Psoas muscle (tissue), 8 donors: ENCODE data around the gene PSMD5. TPM values are rescaled to one million over a fixed set of nuclear protein-coding genes. Genes with fewer than 3 reads are reported as not detected.

Source experiments
- ATAC-seq, 4 donors: fragments of 200-7000 bp; cut with Tn5 transposase; one replicate each; pipeline ENCODE4 v1.9.1; 2020; ENCODE audit warnings: moderate library complexity in 3 of 4, mild to moderate bottlenecking in 2 of 4
- DNase-seq, 2 donors: peaks; one replicate each; pipeline ENCODE4 v3.0.0-alpha.2; 2020
- H3K27ac ChIP-seq: fragments of 200-600 bp; one replicate; pipeline ENCODE4 v1.8.0; 2022
- H3K27me3 ChIP-seq, 3 donors: fragments of 200-600 bp in 1 of 3; one replicate each; pipeline versions ENCODE4 v1.6.1 to v1.8.0; 2013 to 2022; ENCODE audit warnings: low read length in 2 of 3, mild to moderate bottlenecking in 2 of 3, moderate library complexity in 1 of 3; ENCODE audit not compliant: insufficient read depth in 3 of 3
- H3K36me3 ChIP-seq, 2 donors: fragments of 200-600 bp in 1 of 2; one replicate each; pipeline versions ENCODE4 v1.6.1 to v1.8.0; 2013 to 2022; ENCODE audit warnings: low read depth in 1 of 2, mild to moderate bottlenecking in 1 of 2, moderate library complexity in 1 of 2; ENCODE audit not compliant: insufficient read depth in 1 of 2
- H3K4me1 ChIP-seq: fragments of 200-600 bp; one replicate; pipeline ENCODE4 v1.8.0; 2022
- H3K4me3 ChIP-seq: fragments of 200-600 bp; one replicate; pipeline ENCODE4 v1.8.0; 2022; ENCODE audit warnings: mild to moderate bottlenecking
- H3K9me3 ChIP-seq: fragments of 200-600 bp; one replicate; pipeline ENCODE4 v1.8.0; 2022
- CTCF ChIP-seq: fragments of 200-600 bp; IDR thresholded peaks from one replicate; pipeline ENCODE4 v1.8.0; 2022; ENCODE audit warnings: antibody characterized with exemption
- WGBS, 3 donors: extraction: QIAGEN DNeasy Blood & Tissue Kit; methylation state at CpG; one replicate each; pipeline versions ENCODE4 v1.1.6 to v1.1.7; 2013; 5-methylcytosine and 5-hydroxymethylcytosine counted together
- intact Hi-C, 2 donors: fragments of 100-400 bp; cut with DNase I; formaldehyde crosslinking; loops; one replicate each; pipeline versions ENCODE4 v1.11.0 to v1.14.2; 2022
- polyA plus RNA-seq, 3 donors: library from polyadenylated mRNA; stranded (reverse); fragments of 200-250 nt; gene quantifications; one replicate each; pipeline ENCODE4 v1.2.3, GENCODE V29; 2013
- total RNA-seq, 4 donors: library from RNA; stranded (reverse); fragmentation: NEBNext Ultra II Directional in 2 of 4; extraction: Animal tissue kit (Norgen Biotek cat#: 25700) in 2 of 4; gene quantifications; one replicate each; pipeline versions ENCODE4 v1.2.1 to v1.2.4, GENCODE V29; 2021 to 2023
- donor health status: healthy with polysubstance abuse.
- donor health status: DM: no; HTN: no; CAD: no; lungs with moderate emphysema.
- donor health status: Bipolar disorder and iron deficiency.
- donor health status: healthy.
- donor health status: DM: yes; HTN: yes; CAD: no.
- donor health status: DM: no; HTN: no; CAD: no.
- donor health status: DM: no; HTN: no; CAD: no.
- donor health status: DM: yes; HTN: yes; CAD: no.

PSMD5 gene
- total and polyA plus RNA-seq, 7 donors: 6.2 to 15.7 (median 8.9) TPM

GRCh38 chr9:120837921-120838320 is 4.8 kb downstream of the PSMD5 start:
- no peak for TF ChIP-seq CTCF
- Histone ChIP-seq H3K36me3 (peaks cover 0 to 12% of the 10 kb centered on the region in 2 donors), H3K27ac (no peak overlapping the region), H3K4me1 (peaks cover 5% of the 10 kb centered on the region), H3K27me3 (no peaks in the 10 kb centered on the region), H3K9me3 (no peaks in the 10 kb centered on the region), H3K4me3 (no peak overlapping the region)
- 89 to 93% (median 93%) methylated on average over 3 of the region's 3 CpGs for WGBS, 3 donors
- ATAC-seq: no peak
- intact Hi-C loops: no loop called here
- DNase-seq: no peak

GRCh38 chr9:120833325-120833724 is 9.4 kb downstream of the PSMD5 start:
- Histone ChIP-seq H3K9me3 (no peaks in the 10 kb centered on the region), H3K4me1 (no peaks in the 10 kb centered on the region), H3K36me3 (peaks cover 0 to 56% of the 10 kb centered on the region in 2 donors), H3K27ac (no peak overlapping the region), H3K27me3 (no peaks in the 10 kb centered on the region), H3K4me3 (no peak overlapping the region)
- WGBS, 3 donors: 89 to 95% (median 92%) methylated on average over 7 of the region's 7 CpGs
- no peak for TF ChIP-seq CTCF
- DNase-seq: no peak
- ATAC-seq: peak in 2 of 4 donors; percentile 32 to 65
- intact Hi-C loops: no loop called here

GRCh38 chr9:120832807-120833206 is 9.9 kb downstream of the PSMD5 start:
- intact Hi-C loops: no loop called here
- Histone ChIP-seq H3K9me3 (no peaks in the 10 kb centered on the region), H3K36me3 (peaks cover 0 to 62% of the 10 kb centered on the region in 2 donors), H3K4me1 (no peaks in the 10 kb centered on the region), H3K4me3 (no peak overlapping the region), H3K27me3 (no peaks in the 10 kb centered on the region), H3K27ac (no peak overlapping the region)
- ATAC-seq: no peak
- DNase-seq: no peak
- no peak for TF ChIP-seq CTCF

GRCh38 chr9:120830865-120831264 is 11.9 kb downstream of the PSMD5 start:
- DNase-seq: no peak
- no peak overlapping the region for H3K4me3 ChIP-seq
- no peak for TF ChIP-seq CTCF
- intact Hi-C loops: no loop called here
- H3K4me1 ChIP-seq: no peaks in the 10 kb centered on the region
- WGBS, 3 donors: 95 to 98% (median 96%) methylated on average over 3 of the region's 3 CpGs
- no peak overlapping the region for H3K27ac ChIP-seq
- ATAC-seq: no peak
- peaks cover 2% of the 10 kb centered on the region for H3K9me3 ChIP-seq
- peaks cover 0 to 79% of the 10 kb centered on the region in 2 donors for H3K36me3 ChIP-seq
- H3K27me3 ChIP-seq: no peaks in the 10 kb centered on the region

GRCh38 chr9:120830151-120830550 is 12.6 kb downstream of the PSMD5 start:
- H3K4me1 ChIP-seq: no peaks in the 10 kb centered on the region
- DNase-seq (no peak), ATAC-seq (no peak)
- no peak overlapping the region for H3K4me3 ChIP-seq
- peaks cover 0 to 82% of the 10 kb centered on the region in 2 donors for H3K36me3 ChIP-seq
- intact Hi-C loops: no loop called here
- 83 to 92% (median 85%) methylated on average over 3 of the region's 3 CpGs for WGBS, 3 donors
- TF ChIP-seq CTCF: no peak
- H3K27ac ChIP-seq: no peak overlapping the region
- H3K27me3 ChIP-seq: no peaks in the 10 kb centered on the region
- peaks cover 9% of the 10 kb centered on the region for H3K9me3 ChIP-seq
